NT2/D1 (cell line): Measurements from ENCODE around the gene PSME2.

Experiments used
- SUZ12 ChIP-seq: IDR thresholded peaks from 2 replicates; pipeline ENCODE4 v1.6.1; 2011; ENCODE audit not compliant: insufficient read length, insufficient read depth; ENCODE audit errors: extremely low read depth
- ZNF274 ChIP-seq: IDR thresholded peaks from 2 replicates; pipeline ENCODE4 v1.6.1; 2011; ENCODE audit warnings: mild to moderate bottlenecking, low read depth, low read length

DNA sequence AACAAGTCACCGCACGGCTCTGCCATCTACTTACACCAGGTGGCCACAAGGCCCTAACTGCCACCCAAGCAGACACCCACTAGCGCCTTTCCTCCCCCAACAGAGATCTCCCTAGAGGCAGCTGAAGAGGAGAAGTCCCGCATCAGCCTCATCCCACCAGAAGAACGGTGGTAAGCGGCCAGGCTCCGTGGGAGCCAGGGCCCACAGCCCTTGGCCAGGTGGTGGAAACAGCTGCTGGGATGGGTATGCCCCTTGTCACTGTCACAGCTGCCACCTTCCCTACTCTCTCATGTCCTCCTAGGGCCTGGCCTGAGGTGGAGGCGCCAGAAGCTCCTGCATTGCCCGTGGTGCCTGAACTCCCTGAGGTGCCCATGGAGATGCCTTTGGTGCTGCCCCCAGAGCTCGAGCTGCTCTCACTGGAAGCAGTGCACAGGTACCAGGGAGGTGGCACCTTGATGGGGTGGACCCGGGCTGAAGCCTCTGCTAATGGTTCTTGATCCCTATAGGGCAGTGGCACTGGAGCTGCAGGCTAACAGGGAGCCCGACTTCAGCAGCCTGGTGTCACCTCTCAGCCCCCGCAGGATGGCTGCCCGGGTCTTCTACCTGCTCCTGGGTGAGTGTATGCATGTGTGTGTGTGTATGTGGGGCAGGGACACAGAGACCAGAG, 33.0 kb upstream of the PSME2 start:
- no peak for TF ChIP-seq SUZ12
- TF ChIP-seq ZNF274, result no peak
